ENCODE measurements around the gene MALRD1.

Gene MALRD1

GRCh38 chr10:19656420-19657042 lies 607.9 kb downstream of the MALRD1 start:
- no peak for DNase-seq

DNA sequence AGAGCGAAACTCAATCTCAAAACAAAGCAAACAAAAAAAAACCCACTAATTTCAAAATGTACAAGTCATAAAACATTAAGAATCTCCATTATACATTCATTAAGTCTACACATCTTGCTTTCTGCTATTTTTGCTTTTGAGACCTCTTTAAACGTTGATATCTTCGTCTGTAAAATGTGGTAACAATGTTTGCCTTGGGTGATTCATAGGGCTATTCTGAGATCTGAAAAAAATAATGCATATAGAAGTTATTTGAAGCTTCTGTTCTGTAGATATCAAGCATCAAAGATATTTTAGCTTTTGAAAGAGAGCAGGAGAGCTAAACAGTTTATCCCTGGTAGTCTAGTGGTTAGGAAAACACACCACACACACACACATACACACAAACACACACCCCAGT lies 609.5 kb downstream of the MALRD1 start:
- DNase-seq, result no peak

GRCh38 chr10:19658622-19659233 lies 610.1 kb downstream of the MALRD1 start:
- no peak for DNase-seq

DNA sequence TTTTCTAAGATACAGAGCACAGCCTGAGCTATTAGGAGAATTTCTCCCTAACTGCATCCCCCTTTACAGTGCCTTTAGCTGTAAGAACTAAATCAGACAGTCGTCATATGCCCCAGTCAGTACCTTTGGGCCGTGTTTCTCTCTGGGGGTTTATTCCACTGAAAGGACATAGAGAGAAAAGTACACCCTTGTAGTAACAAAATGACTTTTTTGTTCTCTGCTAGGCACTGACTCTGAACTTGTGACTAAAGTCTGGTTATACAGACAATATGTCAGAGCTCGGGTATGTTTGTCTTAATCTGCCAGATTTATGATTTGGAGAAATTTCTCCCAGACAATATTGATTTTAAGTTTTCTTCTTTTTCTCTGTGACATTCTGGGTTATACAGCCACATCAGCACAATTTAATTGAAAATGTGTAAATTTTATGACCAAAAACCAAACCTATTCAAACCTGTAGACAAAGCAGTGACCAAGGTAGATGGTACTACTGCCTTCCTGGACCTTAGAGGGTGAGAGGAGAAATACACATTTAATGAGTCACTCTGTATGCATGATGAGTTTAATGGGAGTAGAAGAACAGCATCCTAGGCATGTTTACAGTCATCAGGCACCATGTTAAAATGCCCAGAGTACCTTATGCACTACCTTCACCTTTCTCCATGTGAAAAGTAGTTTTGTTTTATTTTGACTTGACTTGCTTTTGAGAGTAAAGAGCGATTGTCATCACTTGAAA lies 611.5 kb downstream of the MALRD1 start:
- DNase-seq, result no peak

GRCh38 chr10:19663344-19663743 lies 614.7 kb downstream of the MALRD1 start:
- no peak for DNase-seq

DNA sequence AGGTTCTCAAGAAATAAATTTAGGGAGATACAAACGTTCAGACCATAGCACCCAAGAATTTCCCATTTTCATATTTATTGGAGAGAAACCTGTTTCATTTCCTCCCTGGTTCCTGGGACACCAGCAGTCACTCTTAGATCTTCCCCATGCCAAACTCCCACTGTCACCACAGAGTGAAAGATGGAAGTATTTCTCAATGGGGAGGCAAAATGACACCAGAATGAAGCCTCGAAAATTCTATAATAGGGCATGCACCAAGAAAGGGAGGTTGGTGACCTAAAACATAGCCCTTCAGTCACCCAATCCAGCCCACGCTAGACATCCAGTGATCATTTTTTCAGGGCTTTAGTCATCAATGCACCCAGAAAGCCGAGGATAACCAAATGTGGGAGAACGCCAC lies 619.5 kb downstream of the MALRD1 start:
- DNase-seq, result no peak

DNA sequence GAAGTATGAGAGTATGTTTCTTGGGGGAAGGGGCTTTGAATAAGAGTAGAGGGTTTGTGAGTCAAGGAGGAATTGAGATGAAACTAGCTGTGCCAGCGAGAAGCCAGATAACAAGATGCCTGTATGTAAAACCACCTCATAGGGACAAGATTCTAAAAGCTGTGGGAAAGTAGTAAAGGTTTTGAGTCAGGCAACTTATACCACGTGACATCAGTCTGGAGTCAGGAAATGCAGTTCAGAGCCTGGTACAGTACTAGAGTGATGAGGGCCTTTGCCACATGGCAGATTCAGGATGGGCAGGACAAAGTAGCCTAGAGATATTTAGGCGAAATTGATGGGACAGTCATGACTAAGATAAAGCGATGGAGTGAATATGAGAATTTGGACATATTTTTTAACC lies 627.5 kb downstream of the MALRD1 start:
- no peak for DNase-seq

GRCh38 chr10:19683356-19683755 lies 634.8 kb downstream of the MALRD1 start:
- DNase-seq, result no peak

- no peak for DNase-seq
Measured at GRCh38 chr10:19683960-19684359, 635.4 kb downstream of the MALRD1 start.

- DNase-seq, result no peak
Measured at GRCh38 chr10:19688344-19688743, 639.7 kb downstream of the MALRD1 start.

DNA sequence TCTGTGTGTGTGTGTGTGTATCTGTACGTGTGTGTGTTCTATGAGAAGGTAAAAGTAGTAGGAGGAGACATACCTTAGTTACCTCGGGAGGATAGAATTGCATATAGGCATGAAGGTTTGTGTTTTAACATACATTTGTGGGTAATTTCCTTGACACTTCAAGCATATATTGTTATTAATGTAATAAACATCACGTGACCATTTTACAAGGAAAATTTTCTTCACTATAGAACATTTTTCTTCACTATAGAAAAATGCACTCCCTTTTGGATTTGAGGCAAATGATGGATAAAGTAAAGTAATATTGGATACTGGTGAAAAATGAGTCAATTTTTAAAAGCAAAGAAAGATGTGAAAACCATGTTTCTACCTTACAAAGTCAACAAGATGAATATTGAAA lies 640.6 kb downstream of the MALRD1 start:
- no peak for DNase-seq

GRCh38 chr10:19699299-19699698 lies 650.7 kb downstream of the MALRD1 start:
- DNase-seq, result no peak

DNA sequence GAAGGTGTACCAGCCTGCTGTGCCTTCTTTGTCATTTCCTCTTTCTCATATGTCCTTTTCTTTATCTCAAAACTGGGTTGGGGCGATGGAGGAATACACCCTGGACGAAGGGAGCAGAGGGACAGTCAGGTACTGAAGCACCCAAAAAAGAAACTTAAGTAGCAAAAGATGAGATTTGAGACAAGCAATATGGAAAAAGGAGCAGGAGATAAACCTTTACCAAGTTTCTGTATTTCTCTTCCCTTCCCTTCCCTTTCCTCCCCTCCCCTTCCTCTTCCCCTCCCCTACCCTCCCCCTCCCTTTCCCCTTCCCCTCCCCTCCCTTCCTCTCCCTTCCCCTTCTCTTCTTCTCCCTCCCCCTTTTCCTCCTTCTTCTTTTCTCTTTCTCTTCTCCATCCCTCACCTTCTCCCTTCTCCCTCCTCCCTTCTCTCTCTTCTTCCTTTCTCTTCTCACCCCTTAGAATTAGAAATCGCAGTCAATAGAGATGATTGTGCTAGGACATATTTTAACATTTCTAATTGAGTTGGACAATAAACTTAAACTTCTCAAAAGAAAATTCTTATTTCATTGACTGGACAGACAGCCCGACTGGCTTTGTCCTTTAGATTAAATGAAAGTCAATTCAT lies 652.9 kb downstream of the MALRD1 start:
- no peak for DNase-seq

GRCh38 chr10:19702215-19702614 lies 653.6 kb downstream of the MALRD1 start:
- DNase-seq, result no peak

DNA sequence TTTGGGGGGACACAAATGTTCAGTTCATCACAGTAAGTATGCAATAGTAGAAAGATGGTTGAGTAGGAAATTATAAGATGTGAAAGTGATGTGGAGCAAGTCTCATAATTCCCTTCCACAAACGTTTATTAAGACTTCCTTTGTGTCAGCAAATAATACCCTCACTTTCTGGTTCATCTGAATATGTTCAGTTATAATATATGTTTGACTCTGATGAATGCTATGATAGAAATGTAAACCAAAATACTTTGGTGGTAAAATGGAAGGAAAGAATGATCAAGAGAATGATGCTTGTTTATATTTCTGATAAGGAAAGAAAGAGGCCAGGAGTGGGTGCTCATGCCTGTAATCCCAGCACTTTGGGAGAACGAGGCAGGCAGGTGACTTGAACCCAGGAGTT lies 655.9 kb downstream of the MALRD1 start:
- no peak for DNase-seq

DNA sequence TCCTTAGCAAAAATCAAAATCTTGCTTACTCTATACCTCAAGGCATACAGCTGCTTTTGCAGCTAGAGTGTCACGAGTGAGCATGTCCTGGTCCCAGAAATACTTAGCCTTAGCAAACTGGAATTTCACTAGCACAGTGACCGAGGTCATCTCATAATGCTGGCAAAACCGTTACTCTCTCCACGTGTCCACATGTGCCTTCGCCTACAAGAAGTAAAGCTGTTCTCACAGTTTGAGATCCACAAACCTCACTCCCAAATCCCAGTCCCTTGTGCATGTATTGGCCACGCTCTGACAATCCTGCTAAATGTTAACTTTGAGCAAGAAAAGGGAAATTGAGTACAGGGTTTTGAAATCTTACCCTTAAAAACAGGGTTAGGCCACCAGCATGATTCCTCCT lies 656.6 kb downstream of the MALRD1 start:
- no peak for DNase-seq

- DNase-seq, result no peak
Measured at GRCh38 chr10:19706904-19707303, 658.3 kb downstream of the MALRD1 start.

GRCh38 chr10:19707376-19707775 lies 658.8 kb downstream of the MALRD1 start:
- DNase-seq, result no peak

GRCh38 chr10:19708031-19708430 lies 659.4 kb downstream of the MALRD1 start:
- no peak for DNase-seq

- DNase-seq, result no peak
Measured at GRCh38 chr10:19710600-19710999, 662.0 kb downstream of the MALRD1 start.

DNA sequence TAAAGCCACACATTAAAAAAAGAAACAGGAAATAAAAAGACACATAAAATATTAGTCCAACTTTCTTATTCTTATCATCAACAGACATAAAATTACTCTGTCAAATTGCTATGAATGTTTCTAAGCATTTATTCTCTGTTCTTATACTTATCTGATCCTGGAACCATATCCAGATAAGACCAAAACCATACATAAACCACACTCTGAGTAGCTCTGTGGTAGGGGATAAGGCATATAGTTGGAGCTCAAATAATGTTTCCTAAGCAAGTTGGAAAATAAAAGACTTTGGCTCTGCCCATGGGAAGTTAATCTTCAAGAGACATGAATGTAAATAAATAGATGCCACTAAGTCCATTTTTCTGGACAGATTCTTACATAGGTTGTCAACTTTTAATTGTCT lies 664.6 kb downstream of the MALRD1 start:
- DNase-seq, result no peak

- no peak for DNase-seq
Measured at GRCh38 chr10:19713800-19714525, 665.4 kb downstream of the MALRD1 start.

GRCh38 chr10:19719284-19719683 lies 670.7 kb downstream of the MALRD1 start:
- no peak for DNase-seq

Data from NCI-H2029 treated with DMSO at 0.1 percent for 48 hours (cell line).